ENCODE measurements around the gene TAB2.

Gene TAB2

GRCh38 chr6:149373511-149373910, 56.0 kb downstream of the TAB2 start:
- no peak for DNase-seq

GRCh38 chr6:149379977-149380376, 62.5 kb downstream of the TAB2 start:
- no peak for DNase-seq

- no peak for DNase-seq
Observed at GRCh38 chr6:149380523-149380922, 63.0 kb downstream of the TAB2 start.

GRCh38 chr6:149383371-149383770, 65.9 kb downstream of the TAB2 start:
- no peak for DNase-seq

GRCh38 chr6:149384464-149384863, 67.0 kb downstream of the TAB2 start:
- no peak for DNase-seq

- no peak for DNase-seq
Observed at GRCh38 chr6:149385998-149386646, 68.6 kb downstream of the TAB2 start.

- DNase-seq, result no peak
Observed at GRCh38 chr6:149387779-149388512, 70.4 kb downstream of the TAB2 start.

GRCh38 chr6:149389509-149390297, 72.2 kb downstream of the TAB2 start:
- DNase-seq, result no peak

GRCh38 chr6:149392093-149392492, 74.6 kb downstream of the TAB2 start:
- DNase-seq, result no peak

- DNase-seq, result no peak
Observed at GRCh38 chr6:149392535-149392934, 75.0 kb downstream of the TAB2 start.

- no peak for DNase-seq
Observed at GRCh38 chr6:149393002-149393679, 75.6 kb downstream of the TAB2 start.

- no peak for DNase-seq
Observed at GRCh38 chr6:149395185-149395584, 77.7 kb downstream of the TAB2 start.

GRCh38 chr6:149397384-149397783, 79.9 kb downstream of the TAB2 start:
- DNase-seq, result no peak

- no peak for DNase-seq
Observed at GRCh38 chr6:149400050-149400449, 82.5 kb downstream of the TAB2 start, which contains the start of gene SUMO4. SUMO4 (plus strand) TSS chr6:149400262; CDS start chr6:149400392, 130 bp downstream.

GRCh38 chr6:149403534-149403933, 86.0 kb downstream of the TAB2 start:
- DNase-seq, result no peak

- DNase-seq, result no peak
Observed at GRCh38 chr6:149405823-149406765, 88.6 kb downstream of the TAB2 start.

GRCh38 chr6:149409617-149410016, 92.1 kb downstream of the TAB2 start:
- no peak for DNase-seq

- DNase-seq, result no peak
Observed at GRCh38 chr6:149410557-149410956, 93.0 kb downstream of the TAB2 start.

- DNase-seq, result no peak
Observed at GRCh38 chr6:149414009-149414408, 96.5 kb downstream of the TAB2 start.

GRCh38 chr6:149414821-149415220, 97.3 kb downstream of the TAB2 start:
- DNase-seq, result no peak

- no peak for DNase-seq
Observed at GRCh38 chr6:149419696-149420404, 102.3 kb downstream of the TAB2 start.
